Measurements from ENCODE around the gene SPCS3. TPM values are rescaled to one million over a fixed set of nuclear protein-coding genes. Genes with fewer than 3 reads are reported as not detected.
"Not testable (repeated sequence)": the region's sequence is repeated elsewhere in the genome, so short reads cannot be mapped to it uniquely, and the experiment has no call there.

Gene SPCS3
- total RNA-seq, 4 donors from 2014 or later = 32.6 to 73.1 (median 57.5) TPM

DNA sequence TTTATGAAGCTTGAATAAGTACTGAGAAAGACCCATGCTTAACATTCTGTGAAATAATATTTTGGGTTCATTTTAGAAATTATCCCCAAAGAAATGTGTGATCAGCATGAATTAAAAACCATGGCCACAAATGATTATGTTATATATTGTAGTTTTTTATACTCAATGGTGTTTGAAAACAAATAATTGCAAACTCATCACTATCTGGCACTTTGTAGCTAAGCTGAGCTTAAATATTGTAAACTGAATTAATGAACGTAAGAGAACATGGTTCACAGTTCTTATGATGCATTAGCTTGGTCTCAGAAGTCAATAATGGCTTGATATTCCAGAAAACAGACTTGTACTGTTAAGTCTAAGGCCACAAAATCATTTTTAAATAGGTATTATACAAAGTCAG lies 26.1 kb upstream of the SPCS3 start:
- no peaks in the 10 kb centered on the region for H3K4me1 ChIP-seq
- no peaks in the 10 kb centered on the region for H3K9me3 ChIP-seq
- TF ChIP-seq, protein P1, sequence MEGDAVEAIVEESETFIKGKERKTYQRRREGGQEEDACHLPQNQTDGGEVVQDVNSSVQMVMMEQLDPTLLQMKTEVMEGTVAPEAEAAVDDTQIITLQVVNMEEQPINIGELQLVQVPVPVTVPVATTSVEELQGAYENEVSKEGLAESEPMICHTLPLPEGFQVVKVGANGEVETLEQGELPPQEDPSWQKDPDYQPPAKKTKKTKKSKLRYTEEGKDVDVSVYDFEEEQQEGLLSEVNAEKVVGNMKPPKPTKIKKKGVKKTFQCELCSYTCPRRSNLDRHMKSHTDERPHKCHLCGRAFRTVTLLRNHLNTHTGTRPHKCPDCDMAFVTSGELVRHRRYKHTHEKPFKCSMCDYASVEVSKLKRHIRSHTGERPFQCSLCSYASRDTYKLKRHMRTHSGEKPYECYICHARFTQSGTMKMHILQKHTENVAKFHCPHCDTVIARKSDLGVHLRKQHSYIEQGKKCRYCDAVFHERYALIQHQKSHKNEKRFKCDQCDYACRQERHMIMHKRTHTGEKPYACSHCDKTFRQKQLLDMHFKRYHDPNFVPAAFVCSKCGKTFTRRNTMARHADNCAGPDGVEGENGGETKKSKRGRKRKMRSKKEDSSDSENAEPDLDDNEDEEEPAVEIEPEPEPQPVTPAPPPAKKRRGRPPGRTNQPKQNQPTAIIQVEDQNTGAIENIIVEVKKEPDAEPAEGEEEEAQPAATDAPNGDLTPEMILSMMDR (IDR thresholded peaks at IDR 0.05) = no peak
- no peak for TF ChIP-seq EP300 (IDR thresholded peaks at IDR 0.05)
- no peak for TF ChIP-seq POLR2AphosphoS5 (IDR thresholded peaks at IDR 0.05)
- TF ChIP-seq POLR2A (IDR thresholded peaks at IDR 0.05) = no peak
- H3K27ac ChIP-seq = no peak overlapping the region
- H3K36me3 ChIP-seq = no peaks in the 10 kb centered on the region
- no peak for ATAC-seq
- H3K27me3 ChIP-seq = no peaks in the 10 kb centered on the region
- WGBS, 2 donors (ENCODE audit: low coverage in 1 of 2) = 70 to 93% methylated on average over 1 of the region's 1 CpG
- H3K4me3 ChIP-seq = no peak overlapping the region

DNA sequence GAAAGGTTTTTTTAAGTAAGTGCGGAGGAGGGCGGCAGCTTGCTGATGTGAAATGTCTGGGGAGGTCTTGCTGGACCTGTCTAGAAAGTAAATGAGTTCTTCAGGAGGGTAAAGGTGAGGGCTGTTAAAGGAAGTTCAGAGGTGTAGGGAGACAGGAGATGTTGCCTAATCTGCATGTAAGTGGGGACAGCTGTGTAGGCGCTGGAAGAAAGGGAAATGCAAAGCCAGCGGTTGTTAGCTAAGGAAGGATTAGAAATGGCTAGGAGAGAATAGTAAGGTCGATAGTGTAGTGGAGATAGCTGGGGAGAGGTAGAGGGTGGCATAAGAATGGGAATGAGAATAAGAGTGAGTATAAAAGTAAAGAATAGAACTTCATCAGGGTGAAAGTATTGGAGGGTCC lies 23.9 kb upstream of the SPCS3 start:
- not testable (repeated sequence) for H3K4me1 ChIP-seq, H3K9me3 ChIP-seq, H3K4me3 ChIP-seq, H3K27me3 ChIP-seq, H3K36me3 ChIP-seq, H3K27ac ChIP-seq, ATAC-seq
- 61 to 62% methylated on average over 3 to 5 of the region's 5 CpGs for WGBS, 2 donors (ENCODE audit: low coverage in 1 of 2)

DNA sequence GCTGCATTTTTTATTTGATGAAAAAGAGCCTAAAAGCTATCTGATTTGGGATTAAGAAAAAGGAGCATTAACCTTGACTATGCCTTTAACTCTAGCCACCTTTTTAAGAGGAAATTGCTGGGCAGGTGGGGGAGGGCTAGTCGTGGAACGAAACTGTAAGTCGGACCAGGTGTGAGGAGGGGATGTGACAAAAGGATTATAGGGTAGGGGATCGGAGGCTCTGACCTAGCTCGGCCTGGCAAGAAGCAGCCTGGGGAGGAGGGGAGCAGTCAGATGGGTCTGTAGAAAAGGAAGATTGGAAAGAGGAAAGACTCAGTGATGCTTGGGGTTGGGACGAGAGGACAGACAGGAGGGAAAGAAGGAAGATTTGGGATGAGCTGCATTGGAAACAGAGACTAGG lies 21.1 kb upstream of the SPCS3 start:
- no peak for ATAC-seq
- Histone ChIP-seq H3K27me3 (no peaks in the 10 kb centered on the region), H3K36me3 (no peaks in the 10 kb centered on the region), H3K9me3 (no peaks in the 10 kb centered on the region), H3K4me1 (no peaks in the 10 kb centered on the region), H3K27ac (no peak overlapping the region), H3K4me3 (no peak overlapping the region)
- no peak for TF ChIP-seq EP300 (IDR thresholded peaks at IDR 0.05)
- TF ChIP-seq, protein P1 (IDR thresholded peaks at IDR 0.05) = no peak
- TF ChIP-seq POLR2AphosphoS5 (IDR thresholded peaks at IDR 0.05) = no peak
- no peak for TF ChIP-seq POLR2A (IDR thresholded peaks at IDR 0.05)
- 60 to 71% methylated on average over 3 to 6 of the region's 6 CpGs for WGBS, 2 donors (ENCODE audit: low coverage in 1 of 2)

DNA sequence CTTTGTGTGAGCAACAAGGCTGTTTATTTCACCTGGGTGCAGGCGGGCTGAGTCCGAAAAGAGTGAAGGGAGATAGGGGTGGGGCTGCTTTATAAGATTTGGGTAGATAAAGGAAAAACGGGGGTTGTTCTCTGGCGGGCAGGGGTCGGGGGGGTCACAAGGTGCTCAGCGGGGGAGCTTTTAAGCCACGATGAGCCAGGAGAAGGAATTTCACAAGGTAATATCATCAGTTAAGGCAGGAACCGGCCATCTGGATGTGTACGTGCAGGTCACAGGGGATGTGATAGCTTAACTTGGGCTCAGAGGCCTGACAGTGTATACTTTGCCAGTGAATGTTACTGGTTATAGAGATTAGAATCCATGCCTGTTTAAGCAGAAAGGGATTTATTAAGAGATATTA lies 19.7 kb upstream of the SPCS3 start:
- no peak overlapping the region for H3K27ac ChIP-seq
- 100% methylated on average over 2 of the region's 9 CpGs; no CpG with 5 or more reads in 1 of the 2 donors for WGBS, 2 donors (ENCODE audit: low coverage in 1 of 2)
- no peaks in the 10 kb centered on the region for H3K36me3 ChIP-seq
- ATAC-seq = no peak
- no peak overlapping the region for H3K4me3 ChIP-seq
- TF ChIP-seq, protein P1 (IDR thresholded peaks at IDR 0.05) = no peak
- TF ChIP-seq POLR2AphosphoS5 (IDR thresholded peaks at IDR 0.05) (no peak), EP300 (IDR thresholded peaks at IDR 0.05) (no peak), POLR2A (IDR thresholded peaks at IDR 0.05) (no peak)
- no peaks in the 10 kb centered on the region for H3K4me1 ChIP-seq
- no peaks in the 10 kb centered on the region for H3K9me3 ChIP-seq
- no peaks in the 10 kb centered on the region for H3K27me3 ChIP-seq

DNA sequence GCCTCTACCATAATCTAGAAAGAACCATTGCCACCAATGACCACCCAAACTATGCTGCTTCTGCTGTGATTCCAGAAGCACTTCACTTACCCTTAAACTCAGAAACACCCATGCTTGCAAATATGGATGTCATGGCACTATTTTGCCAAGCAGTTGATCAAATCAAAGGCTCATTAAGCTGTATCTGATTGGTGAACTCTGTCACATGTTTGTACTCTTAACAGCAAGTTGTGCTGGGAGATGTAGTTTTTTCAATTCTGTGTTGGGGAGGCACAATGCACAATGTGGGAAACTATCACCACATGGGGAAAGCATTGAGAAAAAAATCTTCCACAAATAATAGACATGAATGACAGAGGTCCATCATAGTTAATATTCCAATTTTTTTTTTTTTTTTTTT lies 19.2 kb upstream of the SPCS3 start:
- TF ChIP-seq EP300 (IDR thresholded peaks at IDR 0.05) (no peak), POLR2AphosphoS5 (IDR thresholded peaks at IDR 0.05) (no peak), POLR2A (IDR thresholded peaks at IDR 0.05) (no peak)
- TF ChIP-seq, protein P1 (IDR thresholded peaks at IDR 0.05) = no peak
- no peak for ATAC-seq

More for the DNA sequence above, 19.2 kb upstream of the SPCS3 start:
- no peaks in the 10 kb centered on the region for H3K4me1 ChIP-seq
- H3K27me3 ChIP-seq = no peaks in the 10 kb centered on the region
- no peak overlapping the region for H3K27ac ChIP-seq
- H3K4me3 ChIP-seq = no peak overlapping the region
- H3K36me3 ChIP-seq = no peaks in the 10 kb centered on the region
- H3K9me3 ChIP-seq = no peaks in the 10 kb centered on the region
